Keratinocyte (primary cell): ENCODE results near the gene PPP2R5A. TPM values are rescaled to one million over a fixed set of nuclear protein-coding genes. Genes with fewer than 3 reads are reported as not detected.

ENCODE experiments used
- DNase-seq: peaks from one replicate; pipeline ENCODE4 v3.0.0-alpha.2; 2011; ENCODE audit warnings: low read depth, missing footprints, low spot score
- FAIRE-seq: peaks from 2 replicates; lab custom pipeline; 2011; peaks lifted over from hg19 to GRCh38; lab: Jason Lieb, UNC
- H2AFZ ChIP-seq: 2 replicates; pipeline ENCODE4 v1.6.0; 2012; ENCODE audit warnings: low read length, control low read depth, inconsistent platforms; ENCODE audit not compliant: control insufficient read depth
- H3K27ac ChIP-seq: 2 replicates; pipeline ENCODE4 v1.5.1; 2011; ENCODE audit warnings: low read length; ENCODE audit not compliant: control insufficient read depth, insufficient read depth
- H3K27me3 ChIP-seq: 3 replicates; pipeline ENCODE4 v1.6.0; 2011; ENCODE audit warnings: low read length; ENCODE audit not compliant: control insufficient read depth, insufficient read depth; ENCODE audit errors: extremely low read depth
- H3K36me3 ChIP-seq, 2 experiments: 2 replicates in 1 of 2; 3 replicates in 1 of 2; pipeline ENCODE4 v1.5.1; 2011; ENCODE audit warnings: low read length in 2 of 2, mild to moderate bottlenecking in 1 of 2; ENCODE audit not compliant: control insufficient read depth in 2 of 2, insufficient read depth in 2 of 2; ENCODE audit errors: extremely low read depth in 1 of 2
- H3K4me1 ChIP-seq: 3 replicates; pipeline ENCODE4 v1.5.1; 2011; ENCODE audit warnings: low read length; ENCODE audit not compliant: control insufficient read depth, insufficient read depth; ENCODE audit errors: extremely low read depth
- H3K4me2 ChIP-seq: 3 replicates; pipeline ENCODE4 v1.6.0; 2011; ENCODE audit warnings: low read depth, low read length; ENCODE audit not compliant: control insufficient read depth, insufficient read depth; ENCODE audit errors: extremely low read depth
- H3K4me3 ChIP-seq, 3 experiments: fragments of 200-600 bp in 1 of 3; sonication (generic) in 1 of 3; 2 replicates in 2 of 3; 3 replicates in 1 of 3; pipeline ENCODE4 v1.5.1; 2011 to 2016; ENCODE audit warnings: low read length in 3 of 3, mild to moderate bottlenecking in 3 of 3, control low read depth in 2 of 3, inconsistent platforms in 1 of 3, low read depth in 1 of 3, mixed read lengths in 1 of 3, mixed run types in 1 of 3, moderate library complexity in 1 of 3; ENCODE audit not compliant: control insufficient read depth in 2 of 3, insufficient read depth in 2 of 3; ENCODE audit errors: extremely low read depth in 1 of 3
- H3K79me2 ChIP-seq: 2 replicates; pipeline ENCODE4 v1.6.0; 2012; ENCODE audit warnings: low read length; ENCODE audit not compliant: control insufficient read depth, insufficient read depth
- H3K9ac ChIP-seq: 3 replicates; pipeline ENCODE4 v1.6.0; 2011; ENCODE audit warnings: low read length; ENCODE audit not compliant: control insufficient read depth, insufficient read depth; ENCODE audit errors: extremely low read depth
- H3K9me1 ChIP-seq: 3 replicates; pipeline ENCODE4 v1.6.0; 2011; ENCODE audit warnings: low read length; ENCODE audit not compliant: control insufficient read depth, insufficient read depth; ENCODE audit errors: extremely low read depth
- H3K9me3 ChIP-seq: 2 replicates; pipeline ENCODE4 v1.5.1; 2012; ENCODE audit warnings: low read depth, low read length; ENCODE audit not compliant: control insufficient read depth
- H4K20me1 ChIP-seq: 3 replicates; pipeline ENCODE4 v1.6.0; 2011; ENCODE audit warnings: low read length; ENCODE audit not compliant: control insufficient read depth, insufficient read depth; ENCODE audit errors: extremely low read depth
- EZH2 ChIP-seq: IDR thresholded peaks from one replicate; pipeline ENCODE4 v1.6.1; 2012; ENCODE audit warnings: inconsistent platforms, mild to moderate bottlenecking, low read length, moderate library complexity
- dilution Hi-C: fragments of 300-500 bp; cut with MboI; formaldehyde crosslinking; loops from one replicate; pipeline ENCODE4 v1.7.0; 2020; ENCODE audit warnings: low sequenced_read_pairs; ENCODE audit not compliant: extremely low pct_ligation_motif_present
- polyA plus RNA-seq, 5 experiments: library from polyadenylated mRNA; depleted of rRNA in 3 of 5; stranded (reverse) in 3 of 5; stranded (forward) in 1 of 5; unstranded in 1 of 5; fragments of >200 nt; gene quantifications; 1 replicate in 1 of 5; 2 replicates in 3 of 5; 3 replicates in 1 of 5; pipeline versions ENCODE4 v1.2.1 to v1.2.3, GENCODE V29; 2011 to 2012; ENCODE audit warnings: missing spikeins in 2 of 5, low read depth in 1 of 5, low replicate concordance in 1 of 5
- TF ChIP-seq, protein P1 (sequence below), 3 experiments: IDR thresholded peaks in 1 of 3; conservative IDR thresholded peaks in 1 of 3; optimal IDR thresholded peaks in 1 of 3; 2 replicates in 2 of 3; 3 replicates in 1 of 3; pipeline versions ENCODE3 to v1.5.1; 2011; ENCODE audit warnings: low read length in 3 of 3, mild to moderate bottlenecking in 3 of 3, moderate library complexity in 2 of 3, control low read depth in 1 of 3, inconsistent platforms in 1 of 3; ENCODE audit not compliant: insufficient read depth in 2 of 3; ENCODE audit errors: extremely low read depth in 1 of 3

Gene PPP2R5A
- polyA plus RNA-seq, 1 donor (not counting 4 experiments of a cell fraction or from before 2014, with no cell fraction given), result 26.2 TPM

DNA sequence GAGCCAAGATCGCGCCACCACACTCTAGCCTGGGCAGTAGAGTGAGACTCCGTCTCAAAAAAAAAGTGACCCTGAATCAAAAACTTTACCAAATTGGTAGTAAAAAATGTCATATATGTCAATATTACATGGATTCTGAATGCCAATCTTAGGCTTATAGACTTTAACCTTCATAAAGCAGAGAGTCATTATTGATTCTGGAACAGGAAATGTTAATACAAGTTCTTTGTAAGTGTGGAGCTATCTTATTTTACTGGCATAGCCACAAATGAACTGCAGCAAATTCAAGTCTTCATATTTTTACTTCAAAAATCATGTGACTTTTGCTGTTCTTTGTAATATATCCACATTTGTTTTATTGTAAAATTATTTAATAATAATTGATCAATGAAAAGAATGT, 41.3 kb downstream of the PPP2R5A start:
- peaks cover 0 to 1% of the 10 kb centered on the region in 2 experiments for H3K36me3 ChIP-seq
- no peak overlapping the region for H3K27ac ChIP-seq
- dilution Hi-C loops, result no loop called here
- no peak overlapping the region for H2AFZ ChIP-seq
- no peaks in the 10 kb centered on the region for H3K9me1 ChIP-seq
- H3K4me1 ChIP-seq, result no peaks in the 10 kb centered on the region
- no peak for TF ChIP-seq EZH2
- TF ChIP-seq, protein P1, sequence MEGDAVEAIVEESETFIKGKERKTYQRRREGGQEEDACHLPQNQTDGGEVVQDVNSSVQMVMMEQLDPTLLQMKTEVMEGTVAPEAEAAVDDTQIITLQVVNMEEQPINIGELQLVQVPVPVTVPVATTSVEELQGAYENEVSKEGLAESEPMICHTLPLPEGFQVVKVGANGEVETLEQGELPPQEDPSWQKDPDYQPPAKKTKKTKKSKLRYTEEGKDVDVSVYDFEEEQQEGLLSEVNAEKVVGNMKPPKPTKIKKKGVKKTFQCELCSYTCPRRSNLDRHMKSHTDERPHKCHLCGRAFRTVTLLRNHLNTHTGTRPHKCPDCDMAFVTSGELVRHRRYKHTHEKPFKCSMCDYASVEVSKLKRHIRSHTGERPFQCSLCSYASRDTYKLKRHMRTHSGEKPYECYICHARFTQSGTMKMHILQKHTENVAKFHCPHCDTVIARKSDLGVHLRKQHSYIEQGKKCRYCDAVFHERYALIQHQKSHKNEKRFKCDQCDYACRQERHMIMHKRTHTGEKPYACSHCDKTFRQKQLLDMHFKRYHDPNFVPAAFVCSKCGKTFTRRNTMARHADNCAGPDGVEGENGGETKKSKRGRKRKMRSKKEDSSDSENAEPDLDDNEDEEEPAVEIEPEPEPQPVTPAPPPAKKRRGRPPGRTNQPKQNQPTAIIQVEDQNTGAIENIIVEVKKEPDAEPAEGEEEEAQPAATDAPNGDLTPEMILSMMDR (optimal IDR thresholded peaks at IDR 0.05 in 1 of 3, IDR thresholded peaks at IDR 0.05 in 1 of 3, conservative IDR thresholded peaks at IDR 0.05 in 1 of 3; ENCODE audit: extremely low read depth in 1 of 3, insufficient read depth in 2 of 3, low read length in 3 of 3), result no peak
- no peaks in the 10 kb centered on the region for H3K9me3 ChIP-seq
- peaks cover 4% of the 10 kb centered on the region for H3K79me2 ChIP-seq
- H3K9ac ChIP-seq, result no peak overlapping the region
- no peak overlapping the region for H3K4me2 ChIP-seq
- FAIRE-seq (no peak), DNase-seq (no peak)
- no peaks in the 10 kb centered on the region for H3K27me3 ChIP-seq
- H4K20me1 ChIP-seq, result no peaks in the 10 kb centered on the region
- no peak overlapping the region for H3K4me3 ChIP-seq

- FAIRE-seq (no peak), DNase-seq (no peak)
- H3K9ac ChIP-seq, result no peak overlapping the region
- no peaks in the 10 kb centered on the region for H3K27me3 ChIP-seq
- no peak overlapping the region for H2AFZ ChIP-seq
- no peaks in the 10 kb centered on the region for H3K9me1 ChIP-seq
- H3K9me3 ChIP-seq, result no peaks in the 10 kb centered on the region
- H4K20me1 ChIP-seq, result no peaks in the 10 kb centered on the region
- H3K4me3 ChIP-seq, result no peak overlapping the region
- peaks cover 4% of the 10 kb centered on the region for H3K79me2 ChIP-seq
- H3K4me2 ChIP-seq, result no peak overlapping the region
- no peak overlapping the region for H3K27ac ChIP-seq
- peaks cover 0 to 1% of the 10 kb centered on the region in 2 experiments for H3K36me3 ChIP-seq
- no peaks in the 10 kb centered on the region for H3K4me1 ChIP-seq
- TF ChIP-seq, protein P1 (optimal IDR thresholded peaks at IDR 0.05 in 1 of 3, IDR thresholded peaks at IDR 0.05 in 1 of 3, conservative IDR thresholded peaks at IDR 0.05 in 1 of 3; ENCODE audit: extremely low read depth in 1 of 3, insufficient read depth in 2 of 3, low read length in 3 of 3), result no peak
- no peak for TF ChIP-seq EZH2
- dilution Hi-C loops, result no loop called here
Observed at GRCh38 chr1:212328248-212328647, 43.0 kb downstream of the PPP2R5A start.
